ENCODE data around the gene ZNF608. TPM values are rescaled to one million over a fixed set of nuclear protein-coding genes. Genes with fewer than 3 reads are reported as not detected.

ZNF608 gene
- total and polyA plus RNA-seq, 11 donors, result 3.3 to 26.7 (median 10.1) TPM

DNA sequence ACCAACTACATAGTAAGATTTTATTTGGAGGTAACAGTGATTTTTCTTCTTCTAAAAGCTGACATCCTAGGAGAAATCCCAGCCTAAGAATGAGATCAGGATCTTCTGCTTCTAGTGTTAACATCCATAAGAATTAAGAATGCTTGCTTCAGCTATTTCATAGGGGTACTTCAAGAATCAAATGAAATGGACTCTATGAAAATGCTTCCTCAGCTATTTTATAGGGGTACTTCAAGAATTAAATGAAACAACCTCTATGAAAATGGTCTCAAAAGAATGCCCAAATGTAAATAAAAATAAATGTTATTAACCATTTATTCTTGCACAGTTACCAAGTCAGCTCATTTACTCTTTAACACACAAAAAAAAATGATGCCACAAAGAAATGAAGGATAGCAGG is 31.5 kb downstream of the ZNF608 start:
- no peak for ATAC-seq
- no peak overlapping the region for H3K4me3 ChIP-seq
- no peak for DNase-seq
- peaks cover 0 to 53% (median 19%) of the 10 kb centered on the region in 12 donors for H3K4me1 ChIP-seq
- no peaks in the 10 kb centered on the region for H3K27me3 ChIP-seq
- TF ChIP-seq POLR2A (IDR thresholded peaks at IDR 0.05), result no peak
- TF ChIP-seq, protein P1, sequence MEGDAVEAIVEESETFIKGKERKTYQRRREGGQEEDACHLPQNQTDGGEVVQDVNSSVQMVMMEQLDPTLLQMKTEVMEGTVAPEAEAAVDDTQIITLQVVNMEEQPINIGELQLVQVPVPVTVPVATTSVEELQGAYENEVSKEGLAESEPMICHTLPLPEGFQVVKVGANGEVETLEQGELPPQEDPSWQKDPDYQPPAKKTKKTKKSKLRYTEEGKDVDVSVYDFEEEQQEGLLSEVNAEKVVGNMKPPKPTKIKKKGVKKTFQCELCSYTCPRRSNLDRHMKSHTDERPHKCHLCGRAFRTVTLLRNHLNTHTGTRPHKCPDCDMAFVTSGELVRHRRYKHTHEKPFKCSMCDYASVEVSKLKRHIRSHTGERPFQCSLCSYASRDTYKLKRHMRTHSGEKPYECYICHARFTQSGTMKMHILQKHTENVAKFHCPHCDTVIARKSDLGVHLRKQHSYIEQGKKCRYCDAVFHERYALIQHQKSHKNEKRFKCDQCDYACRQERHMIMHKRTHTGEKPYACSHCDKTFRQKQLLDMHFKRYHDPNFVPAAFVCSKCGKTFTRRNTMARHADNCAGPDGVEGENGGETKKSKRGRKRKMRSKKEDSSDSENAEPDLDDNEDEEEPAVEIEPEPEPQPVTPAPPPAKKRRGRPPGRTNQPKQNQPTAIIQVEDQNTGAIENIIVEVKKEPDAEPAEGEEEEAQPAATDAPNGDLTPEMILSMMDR (IDR thresholded peaks at IDR 0.05), result no peak
- no peak overlapping the region for H3K27ac ChIP-seq
- H3K9me3 ChIP-seq, result no peaks in the 10 kb centered on the region
- intact Hi-C loops (cut with DNase I), result no loop called here
- H3K36me3 ChIP-seq, result no peaks in the 10 kb centered on the region

DNA sequence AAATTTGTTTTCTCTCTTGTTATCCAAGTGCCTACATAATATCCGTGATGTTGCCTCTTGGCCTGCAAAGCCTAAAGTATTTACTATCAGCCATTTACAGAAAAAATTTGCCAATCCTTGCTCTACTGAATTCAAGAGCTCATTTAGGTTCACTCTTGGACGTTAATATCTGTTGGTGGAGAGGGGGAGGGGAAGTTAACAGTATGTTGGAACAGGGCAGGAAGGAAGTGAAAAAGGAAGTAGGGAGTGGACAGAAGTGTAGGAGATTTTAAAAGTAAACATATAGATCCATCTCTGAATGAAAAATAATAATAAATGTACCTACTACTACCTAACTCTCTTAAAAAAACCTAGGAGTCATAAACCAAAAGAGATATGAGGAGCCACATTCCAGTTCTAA is 32.8 kb downstream of the ZNF608 start:
- Histone ChIP-seq H3K27me3 (no peaks in the 10 kb centered on the region), H3K36me3 (no peaks in the 10 kb centered on the region), H3K4me3 (no peak overlapping the region), H3K9me3 (no peaks in the 10 kb centered on the region), H3K4me1 (peaks cover 0 to 48% (median 21%) of the 10 kb centered on the region in 12 donors), H3K27ac (no peak overlapping the region)
- intact Hi-C loops (cut with DNase I), result no loop called here
- no peak for TF ChIP-seq POLR2A (IDR thresholded peaks at IDR 0.05)
- TF ChIP-seq, protein P1 (IDR thresholded peaks at IDR 0.05), result no peak
- DNase-seq, result no peak
- no peak for ATAC-seq
- 65 to 77% (median 65%) methylated on average over 2 of the region's 2 CpGs for WGBS, 4 donors

DNA sequence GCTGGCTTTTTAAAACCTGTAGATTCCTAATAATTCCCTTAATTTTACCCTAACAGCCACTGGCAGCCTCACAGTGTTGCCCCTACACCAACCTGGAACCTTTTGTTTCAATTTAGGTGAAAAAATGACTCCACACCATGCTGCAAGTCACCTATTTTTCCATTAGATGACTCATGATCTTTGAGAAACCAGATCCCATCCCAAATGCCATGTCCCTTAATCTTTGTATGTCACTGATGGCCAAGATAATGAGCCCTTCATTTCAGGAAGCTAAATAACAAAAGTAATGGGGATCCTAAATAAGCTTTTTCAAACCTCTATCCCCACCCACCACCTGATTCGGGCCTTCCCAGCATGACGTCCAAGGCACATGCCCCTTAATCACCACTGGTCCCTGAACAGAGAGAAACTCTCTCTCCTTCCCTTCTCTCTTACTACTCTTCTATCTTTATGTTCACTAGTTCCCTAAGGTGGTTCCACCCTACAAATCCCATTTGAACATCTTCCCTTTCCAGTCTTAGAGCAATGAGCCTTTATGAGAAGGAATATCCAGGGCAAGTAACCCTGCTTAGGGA is 33.6 kb downstream of the ZNF608 start:
- no peak overlapping the region for H3K27ac ChIP-seq
- H3K9me3 ChIP-seq, result no peaks in the 10 kb centered on the region
- H3K4me1 ChIP-seq, result peaks cover 0 to 48% (median 23%) of the 10 kb centered on the region in 12 donors
- DNase-seq, result no peak
- TF ChIP-seq POLR2A (IDR thresholded peaks at IDR 0.05), result no peak
- 91 to 94% (median 93%) methylated on average over 2 of the region's 2 CpGs for WGBS, 4 donors
- no peak overlapping the region for H3K4me3 ChIP-seq
- no peak for ATAC-seq
- H3K27me3 ChIP-seq, result no peaks in the 10 kb centered on the region
- no peaks in the 10 kb centered on the region for H3K36me3 ChIP-seq
- intact Hi-C loops (cut with DNase I), result no loop called here

DNA sequence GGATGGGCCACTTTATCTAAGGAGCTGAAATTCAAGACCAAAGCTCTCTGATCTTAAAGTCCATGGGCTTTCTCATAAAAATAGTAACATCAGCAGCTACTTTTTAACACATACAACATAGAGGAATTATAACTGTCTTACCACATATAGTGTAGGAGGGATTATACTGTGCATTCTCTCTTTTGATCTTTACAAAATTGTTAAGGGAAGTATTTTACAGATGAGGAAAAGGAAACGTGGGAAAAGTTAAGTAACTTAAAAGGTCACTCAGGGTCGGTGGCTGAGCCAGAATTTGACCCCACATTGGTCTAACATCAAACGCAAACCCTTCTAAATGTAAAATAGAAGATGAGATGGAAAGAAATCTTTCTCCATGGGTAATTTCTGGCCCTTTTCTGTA is 38.4 kb downstream of the ZNF608 start:
- H3K36me3 ChIP-seq, result no peaks in the 10 kb centered on the region
- WGBS, 4 donors, result 47 to 61% (median 57%) methylated on average over 3 of the region's 3 CpGs
- no peaks in the 10 kb centered on the region for H3K9me3 ChIP-seq
- no peaks in the 10 kb centered on the region for H3K27me3 ChIP-seq
- H3K4me3 ChIP-seq, result no peak overlapping the region
- no peak for TF ChIP-seq POLR2A (IDR thresholded peaks at IDR 0.05)
- TF ChIP-seq, protein P1 (IDR thresholded peaks at IDR 0.05), result no peak
- DNase-seq, result no peak
- intact Hi-C loops (cut with DNase I), result loop anchor here in 5 of 10 donors (5.0 kb wide), 4 partner anchors 34 to 56 kb away; partner anchors contain the start of gene ZNF608 (in 2 of the 5)
- ATAC-seq, result no peak
- H3K4me1 ChIP-seq, result peaks cover 6 to 74% (median 43%) of the 10 kb centered on the region in 12 donors
- H3K27ac ChIP-seq, result no peak overlapping the region

DNA sequence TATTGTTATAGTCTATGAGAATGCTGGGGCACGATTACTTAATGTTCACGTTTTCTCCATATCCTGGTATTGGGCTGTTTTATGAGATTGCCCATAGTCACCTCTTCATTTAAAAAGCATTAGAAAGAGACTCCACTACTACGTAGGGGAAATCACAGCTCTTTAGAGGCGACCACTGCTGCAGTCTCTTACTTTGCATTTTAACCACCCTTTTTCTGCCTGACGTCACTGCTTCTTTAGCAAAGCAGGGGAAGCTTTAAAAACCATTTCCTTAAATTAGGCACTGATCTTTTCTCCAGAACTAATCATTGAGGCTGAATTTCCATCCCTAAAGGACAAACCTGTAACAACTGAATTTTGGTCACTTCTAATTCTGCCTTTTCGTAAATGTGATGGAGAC is 38.9 kb downstream of the ZNF608 start:
- 37 to 51% (median 44%) methylated on average over 6 of the region's 6 CpGs for WGBS, 4 donors
- ATAC-seq (no peak), DNase-seq (no peak)
- TF ChIP-seq POLR2A (IDR thresholded peaks at IDR 0.05), result no peak
- TF ChIP-seq, protein P1 (IDR thresholded peaks at IDR 0.05), result no peak
- H3K27ac ChIP-seq, result peak overlapping the region in 4 of 12 donors; percentile 11 to 53 (median 36)
- H3K4me1 ChIP-seq, result peaks cover 6 to 74% (median 47%) of the 10 kb centered on the region in 12 donors
- peak overlapping the region in 2 of 12 donors; percentile 9 to 26 for H3K4me3 ChIP-seq
- no peaks in the 10 kb centered on the region for H3K9me3 ChIP-seq
- H3K36me3 ChIP-seq, result no peaks in the 10 kb centered on the region
- intact Hi-C loops (cut with DNase I), result loop anchor here in 5 of 10 donors (5.0 kb wide), 4 partner anchors 35 to 55 kb away; partner anchors contain the start of gene ZNF608 (in 2 of the 5)
- H3K27me3 ChIP-seq, result no peaks in the 10 kb centered on the region
